ENCODE results near the gene IMMP2L. TPM values are rescaled to one million over a fixed set of nuclear protein-coding genes. Genes with fewer than 3 reads are reported as not detected.

IMMP2L gene
- total and polyA plus RNA-seq, 2 of the 13 experiments (the other 11 are each of a cell fraction or from before 2014, with no cell fraction given): 7.8 to 16.9 TPM

- Histone ChIP-seq H3K4me1 (ENCODE audit: insufficient read depth, low read length) (no peaks in the 10 kb centered on the region), H3K4me2 (ENCODE audit: low read depth, low read length) (no peak overlapping the region), H3K9me3 (ENCODE audit: low read length) (no peaks in the 10 kb centered on the region), H3K27me3 (ENCODE audit: control insufficient read depth in 1 of 2, insufficient read depth in 2 of 2, low read length in 2 of 2) (no peaks in the 10 kb centered on the region), H3K4me3 (replicated peaks in 1 of 3; ENCODE audit: insufficient read depth in 1 of 3, low read depth in 2 of 3, low read length in 3 of 3) (no peak overlapping the region), H3K27ac (ENCODE audit: extremely low read length, insufficient read depth, low read length) (no peak overlapping the region), H3K9ac (ENCODE audit: insufficient read depth, low read depth, low read length) (no peak overlapping the region), H3K79me2 (ENCODE audit: insufficient read depth, low read length) (no peaks in the 10 kb centered on the region), H3K36me3 (replicated peaks in 1 of 2; ENCODE audit: control insufficient read depth in 1 of 2, insufficient read depth in 2 of 2, low read length in 2 of 2) (no peaks in the 10 kb centered on the region), H4K20me1 (ENCODE audit: insufficient read depth, low read length) (no peaks in the 10 kb centered on the region), H2AFZ (ENCODE audit: low read length) (no peak overlapping the region)
- BruUV-seq (replicated peaks): no TSS peak
- WGBS (ENCODE audit: low lambda C conversion rate): 79% methylated on average over 4 of the region's 4 CpGs
- no peak for ATAC-seq
- ChIA-PET CTCF (ENCODE audit: low intra/inter-chr PET ratio, low total read pairs) (no interaction called here), POLR2A (no interaction called here)
- intact Hi-C loops (cut with micrococcal nuclease; ENCODE audit: unreplicated experiment): no loop called here
- in situ Hi-C loops (cut with HindIII; ENCODE audit: extremely low pct_ligation_motif_present, low pct_unique_long_range_greater_than_20kb): no loop called here
- DNase-seq (ENCODE audit: low spot score): no peak
- no peak for FAIRE-seq
- TF ChIP-seq TRIM22 (IDR thresholded peaks at IDR 0.05) (no peak), ARID3A (IDR thresholded peaks at IDR 0.05; ENCODE audit: low read depth, low read length) (no peak), SIN3B (IDR thresholded peaks at IDR 0.05; ENCODE audit: low read length) (no peak), ZNF18 (CRISPR knock-in tag; IDR thresholded peaks at IDR 0.05; ENCODE audit: insufficient replicate concordance) (no peak), RBM39 (IDR thresholded peaks at IDR 0.05; ENCODE audit: low read depth, low read length, poor library complexity, severe bottlenecking) (no peak), ZSCAN12 (CRISPR knock-in tag; IDR thresholded peaks at IDR 0.05) (no peak), ZNF766 (CRISPR knock-in tag; IDR thresholded peaks at IDR 0.05; ENCODE audit: borderline replicate concordance) (no peak), ZFYVE20 (CRISPR knock-in tag; IDR thresholded peaks at IDR 0.05; ENCODE audit: borderline replicate concordance, low read depth) (no peak), ZNF343 (CRISPR knock-in tag; IDR thresholded peaks at IDR 0.05) (no peak), ZNF230 (CRISPR knock-in tag; IDR thresholded peaks at IDR 0.05) (no peak), ZNF430 (CRISPR knock-in tag; IDR thresholded peaks at IDR 0.05) (no peak), CAMTA2 (CRISPR knock-in tag; IDR thresholded peaks at IDR 0.05; ENCODE audit: borderline replicate concordance) (no peak), ZNF224 (CRISPR knock-in tag; IDR thresholded peaks at IDR 0.05) (no peak), SNAPC2 (CRISPR knock-in tag; IDR thresholded peaks at IDR 0.05) (no peak)
- TF ChIP-seq, protein P1, sequence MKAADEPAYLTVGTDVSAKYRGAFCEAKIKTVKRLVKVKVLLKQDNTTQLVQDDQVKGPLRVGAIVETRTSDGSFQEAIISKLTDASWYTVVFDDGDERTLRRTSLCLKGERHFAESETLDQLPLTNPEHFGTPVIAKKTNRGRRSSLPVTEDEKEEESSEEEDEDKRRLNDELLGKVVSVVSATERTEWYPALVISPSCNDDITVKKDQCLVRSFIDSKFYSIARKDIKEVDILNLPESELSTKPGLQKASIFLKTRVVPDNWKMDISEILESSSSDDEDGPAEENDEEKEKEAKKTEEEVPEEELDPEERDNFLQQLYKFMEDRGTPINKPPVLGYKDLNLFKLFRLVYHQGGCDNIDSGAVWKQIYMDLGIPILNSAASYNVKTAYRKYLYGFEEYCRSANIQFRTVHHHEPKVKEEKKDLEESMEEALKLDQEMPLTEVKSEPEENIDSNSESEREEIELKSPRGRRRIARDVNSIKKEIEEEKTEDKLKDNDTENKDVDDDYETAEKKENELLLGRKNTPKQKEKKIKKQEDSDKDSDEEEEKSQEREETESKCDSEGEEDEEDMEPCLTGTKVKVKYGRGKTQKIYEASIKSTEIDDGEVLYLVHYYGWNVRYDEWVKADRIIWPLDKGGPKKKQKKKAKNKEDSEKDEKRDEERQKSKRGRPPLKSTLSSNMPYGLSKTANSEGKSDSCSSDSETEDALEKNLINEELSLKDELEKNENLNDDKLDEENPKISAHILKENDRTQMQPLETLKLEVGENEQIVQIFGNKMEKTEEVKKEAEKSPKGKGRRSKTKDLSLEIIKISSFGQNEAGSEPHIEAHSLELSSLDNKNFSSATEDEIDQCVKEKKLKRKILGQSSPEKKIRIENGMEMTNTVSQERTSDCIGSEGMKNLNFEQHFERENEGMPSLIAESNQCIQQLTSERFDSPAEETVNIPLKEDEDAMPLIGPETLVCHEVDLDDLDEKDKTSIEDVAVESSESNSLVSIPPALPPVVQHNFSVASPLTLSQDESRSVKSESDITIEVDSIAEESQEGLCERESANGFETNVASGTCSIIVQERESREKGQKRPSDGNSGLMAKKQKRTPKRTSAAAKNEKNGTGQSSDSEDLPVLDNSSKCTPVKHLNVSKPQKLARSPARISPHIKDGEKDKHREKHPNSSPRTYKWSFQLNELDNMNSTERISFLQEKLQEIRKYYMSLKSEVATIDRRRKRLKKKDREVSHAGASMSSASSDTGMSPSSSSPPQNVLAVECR (CRISPR knock-in tag; IDR thresholded peaks at IDR 0.05; ENCODE audit: borderline replicate concordance): no peak
These were observed 87.4 kb downstream of the IMMP2L start for GRCh38 chr7:111474723-111475418.

All from HepG2 (cell line).